ENCODE measurements around the gene GPRIN3. TPM values are rescaled to one million over a fixed set of nuclear protein-coding genes. Genes with fewer than 3 reads are reported as not detected.
A peak's percentile ranks its signal among the peaks of the same experiment; 100 is the strongest.
"Not testable (repeated sequence)": the region's sequence is repeated elsewhere in the genome, so short reads cannot be mapped to it uniquely, and the experiment has no call there.

Gene GPRIN3
- total and polyA plus RNA-seq, 8 donors = 0.84 to 7.6 (median 3.1) TPM

DNA sequence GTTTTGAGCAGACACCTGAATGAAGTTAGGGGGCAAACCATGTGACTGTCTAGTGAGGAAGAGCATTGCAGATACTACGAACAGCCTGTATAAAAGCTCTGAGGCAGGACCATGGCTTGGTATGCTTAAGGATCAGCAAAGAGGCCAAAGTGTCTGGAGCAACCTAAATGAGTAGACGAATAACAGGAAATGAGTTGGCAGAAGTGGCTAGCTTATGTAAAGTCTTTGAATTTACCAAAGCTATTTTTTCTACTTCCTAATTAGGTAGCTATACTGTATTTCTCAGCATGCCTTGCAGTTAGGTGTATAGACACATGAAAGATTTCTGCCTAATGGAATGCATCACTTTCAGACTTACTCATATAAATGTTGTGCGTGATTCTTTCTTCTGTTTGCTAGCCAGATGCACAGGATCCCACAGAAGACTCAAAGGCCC, 9.3 kb upstream of the GPRIN3 start:
- Histone ChIP-seq H3K4me1 (no peaks in the 10 kb centered on the region), H3K4me3 (no peak overlapping the region), H3K27me3 (no peaks in the 10 kb centered on the region), H3K36me3 (no peaks in the 10 kb centered on the region), H3K27ac (no peak overlapping the region), H3K9me3 (no peaks in the 10 kb centered on the region)
- no peak for DNase-seq
- peak in 2 of 4 donors; percentile 63 to 66 for ATAC-seq
- WGBS, 2 donors = 73 to 76% methylated on average over 3 of the region's 3 CpGs
- intact Hi-C loops (cut with DNase I) = no loop called here
- FAIRE-seq = no peak
- TF ChIP-seq, protein P1, sequence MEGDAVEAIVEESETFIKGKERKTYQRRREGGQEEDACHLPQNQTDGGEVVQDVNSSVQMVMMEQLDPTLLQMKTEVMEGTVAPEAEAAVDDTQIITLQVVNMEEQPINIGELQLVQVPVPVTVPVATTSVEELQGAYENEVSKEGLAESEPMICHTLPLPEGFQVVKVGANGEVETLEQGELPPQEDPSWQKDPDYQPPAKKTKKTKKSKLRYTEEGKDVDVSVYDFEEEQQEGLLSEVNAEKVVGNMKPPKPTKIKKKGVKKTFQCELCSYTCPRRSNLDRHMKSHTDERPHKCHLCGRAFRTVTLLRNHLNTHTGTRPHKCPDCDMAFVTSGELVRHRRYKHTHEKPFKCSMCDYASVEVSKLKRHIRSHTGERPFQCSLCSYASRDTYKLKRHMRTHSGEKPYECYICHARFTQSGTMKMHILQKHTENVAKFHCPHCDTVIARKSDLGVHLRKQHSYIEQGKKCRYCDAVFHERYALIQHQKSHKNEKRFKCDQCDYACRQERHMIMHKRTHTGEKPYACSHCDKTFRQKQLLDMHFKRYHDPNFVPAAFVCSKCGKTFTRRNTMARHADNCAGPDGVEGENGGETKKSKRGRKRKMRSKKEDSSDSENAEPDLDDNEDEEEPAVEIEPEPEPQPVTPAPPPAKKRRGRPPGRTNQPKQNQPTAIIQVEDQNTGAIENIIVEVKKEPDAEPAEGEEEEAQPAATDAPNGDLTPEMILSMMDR (IDR thresholded peaks at IDR 0.05) = no peak

DNA sequence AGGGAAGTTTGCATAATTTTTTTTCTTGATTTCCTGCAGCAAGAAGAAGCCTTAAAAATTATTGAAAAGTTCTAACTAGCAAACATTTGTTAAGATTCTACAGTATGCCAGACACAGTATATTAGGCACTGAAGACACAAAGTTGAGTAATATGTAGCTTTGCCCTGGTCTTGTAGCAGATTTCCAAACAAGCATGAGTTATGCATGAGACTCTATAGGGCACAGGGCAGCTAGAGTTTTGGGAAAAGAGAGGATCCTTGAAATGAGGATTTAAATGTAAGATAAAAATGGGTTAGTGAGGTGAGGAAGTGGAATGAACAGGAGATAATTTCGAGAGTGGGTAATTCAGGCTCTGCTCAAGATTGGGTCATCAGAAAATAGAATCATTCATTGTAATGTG, 8.6 kb upstream of the GPRIN3 start:
- 83 to 97% methylated on average over 1 of the region's 1 CpG for WGBS, 2 donors
- Histone ChIP-seq H3K9me3 (no peaks in the 10 kb centered on the region), H3K4me3 (no peak overlapping the region), H3K27ac (no peak overlapping the region), H3K4me1 (no peaks in the 10 kb centered on the region), H3K27me3 (no peaks in the 10 kb centered on the region), H3K36me3 (no peaks in the 10 kb centered on the region)
- TF ChIP-seq, protein P1 (IDR thresholded peaks at IDR 0.05) = no peak
- FAIRE-seq (no peak), DNase-seq (no peak), ATAC-seq (peak in 2 of 4 donors; percentile 15 to 56)
- intact Hi-C loops (cut with DNase I) = no loop called here

DNA sequence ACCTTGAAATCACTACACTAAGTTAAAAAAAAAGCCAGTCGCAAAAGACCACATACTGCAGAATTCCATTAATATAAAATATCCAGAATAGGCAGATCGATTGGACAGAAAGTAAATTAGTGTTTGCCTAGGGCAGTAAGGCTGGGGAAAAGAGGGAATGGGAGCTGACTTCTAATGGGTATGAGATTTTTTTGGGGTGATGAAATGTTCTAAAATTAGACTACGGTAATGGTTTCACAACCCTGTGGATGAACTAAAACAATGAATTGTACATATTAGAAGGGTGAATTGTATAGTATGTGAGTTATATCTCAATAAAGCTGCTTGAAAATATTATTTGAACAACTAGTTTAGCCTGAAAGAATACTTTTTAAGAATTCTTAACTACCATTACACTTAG, 6.7 kb upstream of the GPRIN3 start:
- WGBS, 2 donors = 95 to 96% methylated on average over 3 of the region's 3 CpGs

DNA sequence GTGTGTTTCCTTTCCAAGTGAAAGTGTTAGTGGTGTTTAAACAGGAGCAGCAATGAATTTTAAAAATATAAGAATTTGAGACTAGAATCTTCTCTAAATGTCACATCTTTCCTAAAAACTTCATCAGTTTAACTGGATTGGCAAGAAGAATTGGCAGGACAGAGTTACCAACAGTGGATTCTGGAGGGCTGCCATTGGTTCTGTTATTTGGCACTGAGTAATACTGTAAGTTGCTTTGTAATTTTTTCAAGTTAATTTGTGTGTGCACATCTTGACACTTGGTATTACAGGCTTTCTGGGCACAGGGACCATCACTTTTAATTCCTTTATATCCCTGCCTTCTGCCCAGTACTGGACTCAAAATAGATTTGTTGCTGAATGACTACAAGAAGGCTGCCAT, 4.5 kb upstream of the GPRIN3 start:
- H3K4me1 ChIP-seq = no peaks in the 10 kb centered on the region
- TF ChIP-seq, protein P1 (IDR thresholded peaks at IDR 0.05) = no peak
- H3K9me3 ChIP-seq = no peaks in the 10 kb centered on the region
- intact Hi-C loops (cut with DNase I) = no loop called here
- DNase-seq (no peak), FAIRE-seq (no peak), ATAC-seq (no peak)
- no peaks in the 10 kb centered on the region for H3K27me3 ChIP-seq
- H3K36me3 ChIP-seq = no peaks in the 10 kb centered on the region
- no peak overlapping the region for H3K27ac ChIP-seq
- no peak overlapping the region for H3K4me3 ChIP-seq

More for the DNA sequence above, 6.7 kb upstream of the GPRIN3 start:
- H3K9me3 ChIP-seq = no peaks in the 10 kb centered on the region
- FAIRE-seq (no peak), ATAC-seq (no peak), DNase-seq (no peak)
- no peak overlapping the region for H3K4me3 ChIP-seq
- H3K27me3 ChIP-seq = no peaks in the 10 kb centered on the region
- no peak overlapping the region for H3K27ac ChIP-seq
- intact Hi-C loops (cut with DNase I) = no loop called here
- no peaks in the 10 kb centered on the region for H3K4me1 ChIP-seq
- TF ChIP-seq, protein P1 (IDR thresholded peaks at IDR 0.05) = no peak
- H3K36me3 ChIP-seq = no peaks in the 10 kb centered on the region

DNA sequence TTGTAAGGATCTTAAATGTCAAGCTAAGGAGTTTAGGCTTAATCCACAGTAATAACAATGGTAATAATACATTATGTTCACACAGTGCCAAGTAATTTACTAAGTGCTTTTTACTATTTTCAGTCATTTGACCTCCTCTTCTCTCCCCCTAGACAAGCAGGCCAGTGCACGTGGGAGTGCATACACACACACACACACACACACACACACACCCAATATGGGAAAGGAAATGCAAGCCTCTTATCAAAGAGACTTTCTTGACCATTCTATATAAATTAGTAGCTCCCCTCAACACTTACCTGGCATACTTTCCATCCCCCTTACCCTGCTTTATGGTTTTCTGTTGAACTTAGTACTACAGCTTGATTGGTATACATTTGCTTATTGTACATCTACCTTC, 3.8 kb upstream of the GPRIN3 start:
- intact Hi-C loops (cut with DNase I) = no loop called here
- Histone ChIP-seq H3K27ac (no peak overlapping the region), H3K9me3 (no peaks in the 10 kb centered on the region), H3K4me1 (peaks cover 0 to 4% (median 0%) of the 10 kb centered on the region in 3 donors), H3K27me3 (no peaks in the 10 kb centered on the region), H3K4me3 (no peak overlapping the region), H3K36me3 (no peaks in the 10 kb centered on the region)
- 70 to 83% methylated on average over 1 of the region's 1 CpG for WGBS, 2 donors
- ATAC-seq (no peak), DNase-seq (no peak), FAIRE-seq (no peak)
- TF ChIP-seq, protein P1 (IDR thresholded peaks at IDR 0.05) = no peak

DNA sequence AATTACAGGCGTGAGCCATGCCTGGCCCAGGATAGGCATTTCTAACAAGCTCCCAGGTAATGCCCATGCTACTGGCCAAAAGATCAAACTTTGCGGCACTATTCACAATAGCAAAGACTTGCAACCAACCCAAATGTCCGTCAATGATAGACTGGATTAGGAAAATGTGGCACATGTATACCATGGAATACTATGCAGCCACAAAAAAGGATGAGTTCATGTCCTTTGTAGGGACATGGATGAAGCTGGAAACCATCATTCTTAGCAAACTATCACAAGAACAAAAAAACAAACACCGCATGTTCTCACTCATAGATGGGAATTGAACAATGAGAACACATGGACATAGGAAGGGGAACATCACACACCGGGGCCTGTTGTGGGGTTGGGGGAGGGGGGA, 1.6 kb upstream of the GPRIN3 start:
- ATAC-seq, H3K27ac ChIP-seq, H3K9me3 ChIP-seq, H3K4me3 ChIP-seq, FAIRE-seq, DNase-seq, H3K36me3 ChIP-seq, H3K27me3 ChIP-seq: not testable (repeated sequence)
- intact Hi-C loops (cut with DNase I) = loop anchor here in 1 of 3 donors (5.0 to 10.0 kb wide), 2 partner anchors 54 to 103 kb away; no protein-coding TSS in a partner anchor
- peaks cover 0 to 23% (median 19%) of the 10 kb centered on the region in 3 donors for H3K4me1 ChIP-seq
- WGBS, 2 donors = 95 to 100% methylated on average over 5 of the region's 5 CpGs

Data from pancreas (tissue), 10 donors.